IPS-15b (cell line): ENCODE data around the gene C20orf141.
"Not testable (repeated sequence)": the region's sequence is repeated elsewhere in the genome, so short reads cannot be mapped to it uniquely, and the experiment has no call there.

Experiments used
- H3K27me3 ChIP-seq: one replicate; pipeline ENCODE4 v1.6.1; 2013; ENCODE audit warnings: low read length; ENCODE audit not compliant: control insufficient read depth, insufficient read depth
- H3K36me3 ChIP-seq: one replicate; pipeline ENCODE4 v1.6.1; 2013; ENCODE audit warnings: low read length; ENCODE audit not compliant: control insufficient read depth, insufficient read depth
- H3K4me1 ChIP-seq: one replicate; pipeline ENCODE4 v1.6.1; 2013; ENCODE audit warnings: mild to moderate bottlenecking, low read length; ENCODE audit not compliant: control insufficient read depth, insufficient read depth
- H3K4me3 ChIP-seq: one replicate; pipeline ENCODE4 v1.5.1; 2013; ENCODE audit warnings: low read depth, low read length
- H3K9ac ChIP-seq: one replicate; pipeline ENCODE4 v1.6.1; 2013; ENCODE audit warnings: low read depth, mild to moderate bottlenecking, low read length
- H3K9me3 ChIP-seq: one replicate; pipeline ENCODE4 v1.6.1; 2013; ENCODE audit warnings: mild to moderate bottlenecking, low read length; ENCODE audit not compliant: control insufficient read depth, insufficient read depth

Gene C20orf141

GRCh38 chr20:2801286-2801728 lies 13.5 kb upstream of the C20orf141 start:
- Histone ChIP-seq H3K36me3 (peaks cover 15% of the 10 kb centered on the region), H3K9ac (no peak overlapping the region), H3K9me3 (no peaks in the 10 kb centered on the region), H3K4me1 (peaks cover 5% of the 10 kb centered on the region), H3K4me3 (peak overlapping the region; percentile 75), H3K27me3 (peaks cover 60% of the 10 kb centered on the region)

GRCh38 chr20:2804041-2804828 lies 10.6 kb upstream of the C20orf141 start:
- Histone ChIP-seq H3K4me1 (peaks cover 2% of the 10 kb centered on the region), H3K4me3 (peak overlapping the region; percentile 13), H3K9me3 (no peaks in the 10 kb centered on the region), H3K27me3 (peaks cover 73% of the 10 kb centered on the region), H3K9ac (no peak overlapping the region), H3K36me3 (no peaks in the 10 kb centered on the region)

GRCh38 chr20:2804852-2805688 lies 9.7 kb upstream of the C20orf141 start:
- no peak overlapping the region for H3K9ac ChIP-seq
- H3K4me1 ChIP-seq = peaks cover 2% of the 10 kb centered on the region
- H3K9me3 ChIP-seq = no peaks in the 10 kb centered on the region
- peak overlapping the region; percentile 41 for H3K4me3 ChIP-seq
- peaks cover 73% of the 10 kb centered on the region for H3K27me3 ChIP-seq
- H3K36me3 ChIP-seq = no peaks in the 10 kb centered on the region

- Histone ChIP-seq H3K27me3 (peaks cover 71% of the 10 kb centered on the region), H3K4me3 (peak overlapping the region; percentile 41)
Measured at GRCh38 chr20:2805689-2806350, 9.0 kb upstream of the C20orf141 start.

GRCh38 chr20:2806351-2806701 lies 8.5 kb upstream of the C20orf141 start:
- Histone ChIP-seq H3K36me3 (no peaks in the 10 kb centered on the region), H3K9me3 (no peaks in the 10 kb centered on the region), H3K27me3 (peaks cover 65% of the 10 kb centered on the region), H3K9ac (no peak overlapping the region), H3K4me1 (peaks cover 1% of the 10 kb centered on the region), H3K4me3 (no peak overlapping the region)

More at GRCh38 chr20:2805689-2806350, 9.0 kb upstream of the C20orf141 start:
- Histone ChIP-seq H3K36me3 (no peaks in the 10 kb centered on the region), H3K4me1 (peaks cover 2% of the 10 kb centered on the region), H3K9me3 (no peaks in the 10 kb centered on the region), H3K9ac (no peak overlapping the region)

- Histone ChIP-seq H3K9ac (no peak overlapping the region), H3K4me3 (no peak overlapping the region), H3K36me3 (no peaks in the 10 kb centered on the region), H3K4me1 (no peaks in the 10 kb centered on the region), H3K27me3 (peaks cover 59% of the 10 kb centered on the region), H3K9me3 (no peaks in the 10 kb centered on the region)
Measured at GRCh38 chr20:2807019-2807418, 7.8 kb upstream of the C20orf141 start.

- peaks cover 49% of the 10 kb centered on the region for H3K27me3 ChIP-seq
- H3K36me3 ChIP-seq, H3K9ac ChIP-seq, H3K4me1 ChIP-seq, H3K4me3 ChIP-seq, H3K9me3 ChIP-seq: not testable (repeated sequence)
Measured at GRCh38 chr20:2807929-2808328, 6.9 kb upstream of the C20orf141 start.

GRCh38 chr20:2809690-2810089 lies 5.1 kb upstream of the C20orf141 start:
- peaks cover 32% of the 10 kb centered on the region for H3K27me3 ChIP-seq
- no peak overlapping the region for H3K9ac ChIP-seq
- H3K4me1 ChIP-seq = no peaks in the 10 kb centered on the region
- no peaks in the 10 kb centered on the region for H3K36me3 ChIP-seq
- H3K4me3 ChIP-seq = no peak overlapping the region
- H3K9me3 ChIP-seq = no peaks in the 10 kb centered on the region

- Histone ChIP-seq H3K36me3 (no peaks in the 10 kb centered on the region), H3K4me3 (no peak overlapping the region), H3K4me1 (no peaks in the 10 kb centered on the region), H3K9me3 (no peaks in the 10 kb centered on the region), H3K27me3 (peaks cover 7% of the 10 kb centered on the region), H3K9ac (no peak overlapping the region)
Measured at GRCh38 chr20:2812189-2812588, 2.6 kb upstream of the C20orf141 start.

- no peak overlapping the region for H3K9ac ChIP-seq
- H3K36me3 ChIP-seq = no peaks in the 10 kb centered on the region
- no peaks in the 10 kb centered on the region for H3K4me1 ChIP-seq
- peaks cover 9% of the 10 kb centered on the region for H3K27me3 ChIP-seq
- H3K4me3 ChIP-seq = no peak overlapping the region
- no peaks in the 10 kb centered on the region for H3K9me3 ChIP-seq
Measured at GRCh38 chr20:2814076-2814475, 711 bp upstream of the C20orf141 start.

- Histone ChIP-seq H3K36me3 (no peaks in the 10 kb centered on the region), H3K27me3 (peaks cover 20% of the 10 kb centered on the region), H3K9me3 (no peaks in the 10 kb centered on the region), H3K9ac (no peak overlapping the region), H3K4me1 (peaks cover 5% of the 10 kb centered on the region), H3K4me3 (no peak overlapping the region)
Measured at GRCh38 chr20:2815242-2815900, 584 bp downstream of the C20orf141 start.
